ENCODE results near the gene UBALD2.

DNA sequence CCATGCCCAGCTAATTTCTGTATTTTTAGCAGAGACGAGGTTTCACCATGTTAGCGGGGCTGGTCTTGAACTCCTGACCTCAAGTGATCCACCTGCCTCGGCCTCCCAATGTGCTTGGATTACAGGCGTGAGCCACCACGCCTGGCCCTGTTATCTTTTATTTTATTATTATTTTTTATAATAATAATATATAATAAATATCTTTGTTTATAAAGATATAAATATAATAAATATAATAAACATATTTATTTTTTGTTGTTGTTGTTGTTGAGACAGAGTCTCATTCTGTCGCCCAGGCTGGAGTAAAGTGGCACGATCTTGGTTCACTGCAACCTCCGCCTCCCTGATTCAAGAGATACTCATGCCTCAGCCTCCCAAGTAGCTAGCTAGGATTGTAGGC lies 17.8 kb upstream of the UBALD2 start:
- TF ChIP-seq, protein P1, sequence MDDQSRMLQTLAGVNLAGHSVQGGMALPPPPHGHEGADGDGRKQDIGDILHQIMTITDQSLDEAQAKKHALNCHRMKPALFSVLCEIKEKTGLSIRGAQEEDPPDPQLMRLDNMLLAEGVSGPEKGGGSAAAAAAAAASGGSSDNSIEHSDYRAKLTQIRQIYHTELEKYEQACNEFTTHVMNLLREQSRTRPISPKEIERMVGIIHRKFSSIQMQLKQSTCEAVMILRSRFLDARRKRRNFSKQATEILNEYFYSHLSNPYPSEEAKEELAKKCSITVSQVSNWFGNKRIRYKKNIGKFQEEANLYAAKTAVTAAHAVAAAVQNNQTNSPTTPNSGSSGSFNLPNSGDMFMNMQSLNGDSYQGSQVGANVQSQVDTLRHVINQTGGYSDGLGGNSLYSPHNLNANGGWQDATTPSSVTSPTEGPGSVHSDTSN (IDR thresholded peaks at IDR 0.05), result no peak
- TF ChIP-seq HDAC2 (IDR thresholded peaks at IDR 0.05), result no peak
- no peak for TF ChIP-seq EP300 (IDR thresholded peaks at IDR 0.05)
- TF ChIP-seq, protein P2, sequence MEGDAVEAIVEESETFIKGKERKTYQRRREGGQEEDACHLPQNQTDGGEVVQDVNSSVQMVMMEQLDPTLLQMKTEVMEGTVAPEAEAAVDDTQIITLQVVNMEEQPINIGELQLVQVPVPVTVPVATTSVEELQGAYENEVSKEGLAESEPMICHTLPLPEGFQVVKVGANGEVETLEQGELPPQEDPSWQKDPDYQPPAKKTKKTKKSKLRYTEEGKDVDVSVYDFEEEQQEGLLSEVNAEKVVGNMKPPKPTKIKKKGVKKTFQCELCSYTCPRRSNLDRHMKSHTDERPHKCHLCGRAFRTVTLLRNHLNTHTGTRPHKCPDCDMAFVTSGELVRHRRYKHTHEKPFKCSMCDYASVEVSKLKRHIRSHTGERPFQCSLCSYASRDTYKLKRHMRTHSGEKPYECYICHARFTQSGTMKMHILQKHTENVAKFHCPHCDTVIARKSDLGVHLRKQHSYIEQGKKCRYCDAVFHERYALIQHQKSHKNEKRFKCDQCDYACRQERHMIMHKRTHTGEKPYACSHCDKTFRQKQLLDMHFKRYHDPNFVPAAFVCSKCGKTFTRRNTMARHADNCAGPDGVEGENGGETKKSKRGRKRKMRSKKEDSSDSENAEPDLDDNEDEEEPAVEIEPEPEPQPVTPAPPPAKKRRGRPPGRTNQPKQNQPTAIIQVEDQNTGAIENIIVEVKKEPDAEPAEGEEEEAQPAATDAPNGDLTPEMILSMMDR (IDR thresholded peaks at IDR 0.05), result no peak
- TF ChIP-seq, protein P3, sequence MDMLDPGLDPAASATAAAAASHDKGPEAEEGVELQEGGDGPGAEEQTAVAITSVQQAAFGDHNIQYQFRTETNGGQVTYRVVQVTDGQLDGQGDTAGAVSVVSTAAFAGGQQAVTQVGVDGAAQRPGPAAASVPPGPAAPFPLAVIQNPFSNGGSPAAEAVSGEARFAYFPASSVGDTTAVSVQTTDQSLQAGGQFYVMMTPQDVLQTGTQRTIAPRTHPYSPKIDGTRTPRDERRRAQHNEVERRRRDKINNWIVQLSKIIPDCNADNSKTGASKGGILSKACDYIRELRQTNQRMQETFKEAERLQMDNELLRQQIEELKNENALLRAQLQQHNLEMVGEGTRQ (IDR thresholded peaks at IDR 0.05), result no peak
- TF ChIP-seq RFX5 (IDR thresholded peaks at IDR 0.05), result no peak
- TF ChIP-seq, protein P4, sequence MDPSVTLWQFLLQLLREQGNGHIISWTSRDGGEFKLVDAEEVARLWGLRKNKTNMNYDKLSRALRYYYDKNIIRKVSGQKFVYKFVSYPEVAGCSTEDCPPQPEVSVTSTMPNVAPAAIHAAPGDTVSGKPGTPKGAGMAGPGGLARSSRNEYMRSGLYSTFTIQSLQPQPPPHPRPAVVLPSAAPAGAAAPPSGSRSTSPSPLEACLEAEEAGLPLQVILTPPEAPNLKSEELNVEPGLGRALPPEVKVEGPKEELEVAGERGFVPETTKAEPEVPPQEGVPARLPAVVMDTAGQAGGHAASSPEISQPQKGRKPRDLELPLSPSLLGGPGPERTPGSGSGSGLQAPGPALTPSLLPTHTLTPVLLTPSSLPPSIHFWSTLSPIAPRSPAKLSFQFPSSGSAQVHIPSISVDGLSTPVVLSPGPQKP (IDR thresholded peaks at IDR 0.05; ENCODE audit: low read depth, low read length), result no peak
- no peak for TF ChIP-seq BHLHE40 (IDR thresholded peaks at IDR 0.05; ENCODE audit: low read depth, low read length)
- TF ChIP-seq ZNF302 (CRISPR knock-in tag; IDR thresholded peaks at IDR 0.05), result no peak
- TF ChIP-seq POLR2A (IDR thresholded peaks at IDR 0.05; ENCODE audit: low read length), result no peak
- no peak for TF ChIP-seq HOXB13 (CRISPR knock-in tag; IDR thresholded peaks at IDR 0.05; ENCODE audit: low read depth)
